Stimulated activated CD4-positive, alpha-beta T cell treated with anti-CD3 and anti-CD28 coated beads, Interleukin-15, amount 100 ng/mL, for 24 hours (primary cell): ENCODE results near the gene WDR26.
A peak's percentile ranks its signal among the peaks of the same experiment; 100 is the strongest.
"Not testable (repeated sequence)": the region's sequence is repeated elsewhere in the genome, so short reads cannot be mapped to it uniquely, and the experiment has no call there.

Experiments used
- DNase-seq: peaks from one replicate; pipeline ENCODE4 v3.0.0-alpha.2; 2020

The WDR26 gene

DNA sequence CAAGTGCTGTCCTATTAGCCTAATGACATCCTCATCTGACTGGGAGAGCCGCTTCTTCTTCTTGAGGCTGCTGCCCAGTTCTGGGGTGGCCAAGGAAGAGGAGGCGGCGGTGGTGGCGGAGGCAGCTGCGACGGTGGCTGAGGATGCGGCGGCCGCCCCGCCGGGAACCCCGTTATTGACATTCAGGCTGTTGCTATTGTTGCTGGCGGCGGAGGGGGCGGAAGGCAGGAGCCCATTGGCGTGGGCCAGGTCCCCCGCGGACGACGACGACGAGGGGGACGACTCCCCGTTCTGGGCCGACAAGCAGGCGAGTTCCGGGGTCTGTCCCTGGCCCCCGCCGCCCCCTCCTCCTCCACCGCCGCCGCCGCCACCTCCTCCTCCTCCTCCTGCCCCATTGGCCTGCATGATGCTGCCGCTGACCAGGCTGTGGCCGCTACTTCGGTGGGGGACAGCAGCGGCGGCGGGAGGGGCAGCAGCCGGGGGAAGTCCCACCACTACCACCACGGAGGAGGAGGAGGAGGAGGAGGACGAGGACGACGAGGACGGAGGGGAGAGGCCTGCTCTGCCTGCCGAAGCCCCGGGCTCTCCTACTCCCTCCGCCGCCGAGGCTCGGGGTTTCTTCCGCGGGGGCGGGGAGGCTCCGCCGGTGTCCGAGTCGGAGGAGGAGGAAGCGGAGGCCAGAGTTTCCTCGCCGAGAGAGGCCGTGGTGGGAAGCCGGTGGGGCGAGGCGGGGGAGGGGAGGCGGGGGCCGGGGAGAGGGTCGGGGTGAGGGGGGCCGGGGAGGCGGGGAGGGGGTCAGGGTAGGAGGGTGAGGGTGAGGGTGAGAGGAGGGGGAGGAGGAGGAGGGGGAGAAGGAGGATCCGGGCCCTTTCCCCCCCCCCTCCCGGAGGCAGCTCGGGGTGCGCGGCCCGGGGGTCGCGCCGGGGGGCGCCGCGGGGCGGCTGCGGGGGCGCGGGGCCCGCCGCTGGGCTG is 610 bp downstream of the WDR26 start:
- DNase-seq: peak; percentile 42

DNA sequence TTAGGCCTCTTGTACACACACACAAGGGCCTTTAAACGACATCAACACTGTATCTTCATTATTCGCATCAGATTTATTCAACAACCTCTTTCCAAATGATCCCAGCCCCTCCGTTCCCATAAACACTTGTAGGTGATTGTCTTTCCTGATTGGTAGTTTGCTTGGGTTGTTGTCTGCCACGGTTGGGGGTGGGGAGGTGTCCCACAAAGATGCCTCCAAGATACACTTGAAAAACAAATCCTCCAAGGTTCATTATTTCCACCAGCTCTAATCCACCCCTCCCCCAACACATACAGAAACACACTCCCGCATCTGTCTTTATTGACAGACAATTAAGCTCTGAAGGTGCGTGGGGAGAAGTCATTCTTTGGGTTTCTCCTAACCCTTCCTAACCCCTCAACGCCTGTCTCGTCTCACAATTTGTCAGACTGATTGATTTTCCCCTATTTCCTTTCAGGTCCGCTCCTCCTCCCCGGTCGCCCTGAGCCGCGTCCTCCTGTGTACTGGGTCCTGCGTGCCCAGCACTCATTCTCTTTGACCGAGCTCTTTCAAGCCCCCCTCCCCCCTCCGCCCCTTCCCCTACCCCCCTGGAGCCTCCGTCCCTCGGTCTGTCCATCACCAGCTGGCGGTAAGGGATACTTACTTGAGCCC is 1.4 kb downstream of the WDR26 start:
- DNase-seq: peak; percentile 40

GRCh38 chr1:224432672-224433040 is 1.9 kb downstream of the WDR26 start:
- DNase-seq: peak; percentile 15

GRCh38 chr1:224432146-224432545 is 2.5 kb downstream of the WDR26 start:
- DNase-seq: no peak

DNA sequence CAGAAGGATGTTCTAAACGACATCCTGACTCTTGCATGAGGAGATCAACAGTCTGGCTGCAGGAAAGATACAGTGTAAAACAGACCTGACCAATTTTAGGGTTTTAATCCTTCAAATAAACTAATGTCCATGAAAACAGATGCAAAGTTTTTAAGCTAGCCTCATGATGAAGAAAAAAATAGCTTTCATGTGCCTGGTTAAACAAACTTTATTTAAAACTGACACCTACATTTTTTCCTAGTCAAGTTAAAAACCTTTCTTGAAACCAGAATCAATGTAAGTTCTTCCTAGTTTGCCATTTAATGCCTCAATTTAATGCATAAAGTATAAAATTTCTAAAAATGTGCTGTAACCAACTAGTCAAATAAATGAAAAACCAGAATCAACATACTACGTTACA is 2.9 kb downstream of the WDR26 start:
- no peak for DNase-seq

DNA sequence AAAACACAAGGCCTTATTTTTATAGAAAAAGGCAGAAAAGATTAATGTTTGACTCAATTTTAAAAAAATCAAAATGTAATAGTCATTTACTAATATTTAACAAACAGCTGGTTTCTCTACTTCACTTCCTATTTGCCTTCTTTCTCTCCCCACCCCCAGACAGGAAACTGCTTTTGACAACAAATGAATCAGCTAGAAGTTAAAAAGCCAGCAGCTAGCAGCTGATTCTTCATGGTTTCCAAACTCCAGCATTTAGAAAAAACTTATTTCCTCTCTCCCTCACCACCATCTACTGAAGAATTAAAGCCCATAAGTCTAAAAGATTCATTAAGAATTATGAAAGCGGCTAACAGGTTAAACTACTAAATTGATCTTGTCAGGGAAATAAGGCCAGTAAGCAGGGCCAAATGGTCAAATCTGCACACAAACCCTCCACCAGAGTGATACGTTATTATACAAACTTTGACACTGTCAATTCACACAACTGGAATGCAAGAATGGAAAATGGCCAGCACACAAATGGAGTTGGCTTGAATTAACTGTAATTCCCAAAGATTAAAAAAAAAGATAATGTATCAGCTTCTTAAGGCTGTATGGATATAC is 4.0 kb downstream of the WDR26 start:
- DNase-seq: peak; percentile 26

DNA sequence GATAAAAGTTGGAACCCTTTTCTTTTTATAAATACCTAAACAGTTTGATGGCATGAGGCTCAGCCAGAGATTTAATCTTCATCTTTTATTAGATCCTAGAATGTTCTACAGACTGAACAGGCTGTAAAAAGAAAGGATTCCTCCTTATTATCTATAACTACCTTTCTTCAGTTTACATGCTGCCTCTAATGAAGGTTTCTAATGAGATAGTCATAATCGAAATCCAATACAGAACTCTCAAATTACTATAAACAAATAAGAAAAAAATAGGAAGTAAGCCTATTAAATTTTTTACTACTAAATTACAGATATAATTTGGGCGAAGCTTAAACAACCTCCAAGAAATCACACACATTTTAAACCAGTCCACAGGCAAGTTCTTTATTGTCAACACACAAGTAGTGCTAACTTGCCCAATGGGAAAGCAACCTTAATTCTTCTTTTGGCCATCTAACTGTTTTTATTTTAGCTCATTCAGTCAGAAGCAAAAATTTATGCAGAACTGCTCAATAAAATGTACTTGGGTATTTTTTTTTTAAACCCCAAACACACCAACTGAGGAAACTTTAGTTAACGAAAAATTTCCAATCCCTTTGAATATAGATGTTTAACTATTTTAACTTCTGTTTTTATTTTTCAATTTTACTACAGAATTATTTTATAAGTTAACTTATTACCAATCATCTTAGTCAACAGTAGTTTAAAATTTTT is 4.8 kb downstream of the WDR26 start:
- no peak for DNase-seq

DNA sequence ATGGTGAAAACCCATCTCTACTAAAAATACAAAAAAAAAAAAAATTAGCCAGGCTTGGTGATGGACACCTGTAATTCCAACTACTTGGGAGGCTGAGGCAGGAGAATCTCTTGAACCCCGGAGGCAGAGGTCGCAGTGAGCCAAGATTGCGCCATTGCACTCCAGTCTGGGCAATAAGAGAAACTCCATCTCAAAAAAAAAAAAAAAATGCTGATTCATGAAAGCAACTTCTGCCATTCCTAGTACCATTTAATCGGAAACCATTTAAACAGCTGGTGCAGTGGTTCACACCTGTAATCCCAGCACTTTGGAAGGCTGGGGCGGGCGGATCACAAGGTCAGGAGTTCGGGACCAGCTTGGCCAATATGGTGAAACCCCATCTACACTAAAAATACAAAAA is 5.9 kb downstream of the WDR26 start:
- DNase-seq: not testable (repeated sequence)

DNA sequence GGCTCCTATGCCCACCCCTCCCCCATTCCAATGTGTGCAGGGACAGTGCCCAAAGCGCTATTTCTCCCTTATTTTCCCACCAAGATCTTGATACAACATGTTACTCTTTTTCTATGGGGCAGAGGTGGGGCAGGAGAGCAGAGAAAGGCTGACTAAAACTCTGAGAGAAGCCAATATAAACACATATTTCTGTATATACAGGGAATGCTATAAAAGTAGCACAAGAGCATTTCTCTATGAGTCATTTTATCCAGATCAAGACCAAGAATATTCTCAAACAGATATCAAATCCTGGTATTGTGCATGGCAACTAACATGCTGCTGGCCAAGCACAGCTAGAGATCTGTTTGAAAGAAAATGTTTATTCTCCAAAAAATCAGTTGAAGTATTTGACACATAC is 7.3 kb downstream of the WDR26 start:
- DNase-seq: no peak

DNA sequence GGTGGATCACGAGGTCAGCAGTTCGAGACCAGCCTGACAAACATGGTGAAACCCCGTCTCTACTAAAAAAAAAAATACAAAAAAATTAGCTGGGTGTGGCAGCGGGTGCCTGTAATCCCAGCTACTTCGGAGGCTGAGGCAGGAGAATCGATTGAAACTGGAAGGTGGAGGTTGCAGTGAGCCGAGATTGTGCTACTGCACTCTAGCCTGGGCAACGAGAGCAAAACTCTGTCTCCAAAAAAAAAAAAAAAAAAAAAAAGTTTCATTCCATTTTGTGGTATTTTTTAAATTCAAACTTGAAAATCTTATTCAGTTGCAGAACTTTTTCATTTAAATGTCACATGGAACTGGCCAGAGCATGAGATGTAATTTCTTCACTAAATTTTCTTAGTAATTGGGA is 7.7 kb downstream of the WDR26 start:
- DNase-seq: not testable (repeated sequence)

DNA sequence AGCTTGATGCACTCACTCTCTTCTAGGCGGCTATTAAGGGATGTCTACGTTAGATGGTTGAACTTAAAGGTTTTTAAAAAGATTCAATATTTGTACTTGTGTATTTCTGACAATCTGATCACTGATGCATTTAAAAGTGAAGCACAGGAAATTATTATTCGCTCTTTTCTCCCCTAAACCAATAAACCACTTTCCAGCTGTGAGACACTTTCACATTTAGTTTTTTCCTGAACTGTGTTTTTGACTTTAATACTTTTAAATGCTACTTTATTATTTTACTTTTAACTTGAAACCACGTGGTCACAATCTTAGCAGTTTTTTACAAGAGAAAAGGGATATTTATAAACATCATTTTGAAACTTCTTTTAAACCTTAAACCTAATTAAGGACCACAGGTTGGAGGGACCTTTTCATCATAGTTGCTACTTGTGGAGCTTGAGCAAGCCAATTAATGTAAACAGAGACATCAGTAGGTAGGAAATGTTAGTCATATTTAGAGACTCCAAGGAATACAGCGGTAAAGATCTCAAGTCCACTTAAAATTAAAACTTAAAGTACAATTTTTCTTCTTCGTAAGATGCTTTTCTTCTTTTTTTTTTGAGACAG is 9.2 kb downstream of the WDR26 start:
- DNase-seq: no peak

- DNase-seq: no peak
Measured at GRCh38 chr1:224420106-224420505, 14.5 kb downstream of the WDR26 start.

DNA sequence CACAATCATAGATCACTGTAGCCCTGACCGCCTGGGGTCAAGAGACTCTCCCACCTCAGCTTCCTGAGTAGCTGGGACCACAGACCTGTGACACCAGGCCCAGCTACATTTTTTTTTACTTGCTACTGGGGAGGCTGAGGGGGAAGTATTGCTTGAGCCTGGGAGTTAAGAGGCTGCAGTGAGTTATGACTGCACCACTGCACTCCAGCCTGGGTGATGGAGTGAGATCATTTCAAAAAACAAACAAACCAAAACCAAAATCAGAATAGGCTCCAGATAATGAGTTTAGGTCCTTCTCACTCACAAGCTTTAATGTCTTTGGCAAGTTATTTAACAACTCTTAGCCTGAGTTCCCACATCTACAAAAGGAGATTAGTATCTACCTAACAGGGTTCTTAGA is 22.8 kb downstream of the WDR26 start:
- no peak for DNase-seq

DNA sequence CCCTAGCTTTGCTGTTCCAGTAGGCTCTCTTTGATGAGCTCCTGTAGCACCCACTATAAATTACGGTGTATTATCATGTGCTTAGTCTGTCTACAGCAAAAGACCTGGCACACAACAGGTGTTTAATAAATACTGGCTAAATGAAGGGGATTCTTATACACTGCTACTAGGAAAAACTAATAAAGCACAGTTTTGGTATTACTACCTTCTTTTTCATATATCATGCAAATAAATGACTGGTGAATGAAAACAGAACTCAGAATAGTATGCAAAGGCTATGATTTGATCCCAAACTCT is 26.4 kb downstream of the WDR26 start:
- no peak for DNase-seq

GRCh38 chr1:224407571-224408293 is 26.9 kb downstream of the WDR26 start:
- no peak for DNase-seq

GRCh38 chr1:224406216-224406615 is 28.4 kb downstream of the WDR26 start:
- no peak for DNase-seq

GRCh38 chr1:224405604-224405970 is 29.0 kb downstream of the WDR26 start:
- no peak for DNase-seq

GRCh38 chr1:224404916-224405603 is 29.5 kb downstream of the WDR26 start:
- DNase-seq: no peak

DNA sequence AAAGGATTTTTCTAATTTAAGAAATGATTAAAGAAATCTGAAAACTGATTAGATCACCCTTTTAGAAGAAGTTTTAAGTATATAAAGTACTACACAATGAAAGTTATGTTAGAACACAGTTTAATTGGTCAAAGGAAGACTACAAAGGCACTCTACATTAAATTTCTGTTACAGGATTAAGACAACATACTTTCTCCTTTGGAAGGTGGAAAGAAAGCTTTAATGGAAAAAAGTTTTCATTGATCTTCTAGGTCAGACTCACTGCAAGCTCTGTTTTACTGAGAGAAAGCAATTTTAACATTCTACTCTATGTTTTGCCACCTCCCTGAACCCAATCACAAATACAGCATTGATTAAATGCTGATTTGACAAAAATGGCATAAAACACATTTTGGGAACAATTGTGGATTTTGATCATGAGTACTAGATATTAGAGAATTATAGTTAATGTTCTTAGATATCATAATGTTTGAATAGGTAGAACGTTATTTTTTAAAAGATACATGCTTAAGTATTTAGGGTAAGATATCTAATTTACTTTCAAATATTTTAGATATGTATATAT is 32.0 kb downstream of the WDR26 start:
- no peak for DNase-seq

GRCh38 chr1:224399887-224400286 is 34.7 kb downstream of the WDR26 start:
- DNase-seq: no peak

DNA sequence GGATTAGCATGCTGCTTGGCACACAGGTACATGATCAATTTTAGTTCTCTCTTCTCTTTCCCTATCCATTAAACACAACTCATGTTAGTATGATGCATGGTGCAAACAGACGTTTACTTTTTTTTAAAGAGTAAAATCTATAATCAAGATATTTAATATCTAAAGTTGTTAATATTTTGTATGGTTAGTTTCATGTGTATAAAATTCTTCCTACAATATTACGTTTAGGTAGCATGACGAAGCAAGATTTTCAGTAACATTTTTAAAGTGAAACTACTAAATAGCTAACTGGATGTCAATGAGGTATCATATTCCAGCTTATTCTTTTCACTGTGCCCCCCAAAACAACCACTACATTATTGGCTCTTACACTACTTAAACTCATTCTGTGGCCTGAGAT is 41.3 kb downstream of the WDR26 start:
- no peak for DNase-seq
